OCI-LY3 (cell line): ENCODE measurements around the gene ADIRF.

ENCODE experiments used
- CTCF ChIP-seq: fragments of 200-600, 300-600 bp; sonication (generic); IDR thresholded peaks from 2 replicates; pipeline ENCODE4 v1.5.1; 2014; ENCODE audit warnings: antibody characterized with exemption, low read length, low read depth
- EZH2phosphoT487 ChIP-seq: fragments of 200-600 bp; shearing (Covaris generic); IDR thresholded peaks from 2 replicates; pipeline ENCODE4 v1.6.1; 2018; ENCODE audit warnings: antibody characterized with exemption, mixed run types, low read depth

GRCh38 chr10:86937502-86938154, 30.7 kb upstream of the ADIRF start:
- TF ChIP-seq CTCF (no peak), EZH2phosphoT487 (no peak)
